ENCODE data around the gene TMEM147.
A peak's percentile ranks its signal among the peaks of the same experiment; 100 is the strongest.

The TMEM147 gene

GRCh38 chr19:35545001-35545854 is at the start of gene TMEM147:
Gene TMEM147, plus strand, starts transcription at chr19:35545626. Its CDS starts 114 bp downstream, at chr19:35545740.
- intact Hi-C loops (cut with DNase I) = loop anchor here (1.0 to 5.0 kb wide), 2 partner anchors 82 to 172 kb away; partner anchors contain the start of gene RBM42
- DNase-seq = peak; percentile 87 to 99 (median 92)

GRCh38 chr19:35497406-35497805 is 48.0 kb upstream of the TMEM147 start:
- DNase-seq = no peak
- intact Hi-C loops (cut with DNase I) = loop anchor here (10.0 kb wide), 1 partner anchor 233 kb away; the partner anchor contains the start of gene USF2

- no peak for DNase-seq
- intact Hi-C loops (cut with DNase I) = loop anchor here (10.0 kb wide), 1 partner anchor 233 kb away; the partner anchor contains the start of gene USF2
These were observed 47.2 kb upstream of the TMEM147 start for GRCh38 chr19:35498220-35498619.

- intact Hi-C loops (cut with DNase I) = loop anchor here (10.0 kb wide), 1 partner anchor 234 kb away; the partner anchor contains the start of gene USF2
These were observed 46.4 kb upstream of the TMEM147 start for GRCh38 chr19:35498984-35499527.

GRCh38 chr19:35500611-35501010 is 44.8 kb upstream of the TMEM147 start:
- DNase-seq = peak in 1 of 10 donors; percentile 34
- intact Hi-C loops (cut with DNase I) = no loop called here

More at GRCh38 chr19:35498984-35499527, 46.4 kb upstream of the TMEM147 start:
- no peak for DNase-seq

GRCh38 chr19:35501684-35502083 is 43.7 kb upstream of the TMEM147 start:
- intact Hi-C loops (cut with DNase I) = no loop called here
- peak in 7 of 10 donors; percentile 5 to 89 (median 55) for DNase-seq

GRCh38 chr19:35502751-35503150 is 42.7 kb upstream of the TMEM147 start:
- peak in 1 of 10 donors; percentile 18 for DNase-seq
- intact Hi-C loops (cut with DNase I) = no loop called here

GRCh38 chr19:35506011-35506410 is 39.4 kb upstream of the TMEM147 start:
- intact Hi-C loops (cut with DNase I) = no loop called here
- peak in 1 of 10 donors; percentile 40 for DNase-seq

GRCh38 chr19:35507561-35507960 is 37.9 kb upstream of the TMEM147 start:
- DNase-seq = peak in 1 of 10 donors; percentile 51
- intact Hi-C loops (cut with DNase I) = no loop called here

GRCh38 chr19:35508129-35508528 is 37.3 kb upstream of the TMEM147 start:
- DNase-seq = no peak
- intact Hi-C loops (cut with DNase I) = no loop called here

- intact Hi-C loops (cut with DNase I) = no loop called here
- peak in 5 of 10 donors; percentile 15 to 87 (median 31) for DNase-seq
These were observed 36.3 kb upstream of the TMEM147 start for GRCh38 chr19:35509018-35509652.

- DNase-seq = peak; percentile 54 to 95 (median 76)
- intact Hi-C loops (cut with DNase I) = loop anchor here (2.0 kb wide), 1 partner anchor 83 kb away; no protein-coding TSS in a partner anchor
These were observed 35.4 kb upstream of the TMEM147 start for GRCh38 chr19:35509861-35510625.

GRCh38 chr19:35510626-35510964 is 34.8 kb upstream of the TMEM147 start:
- intact Hi-C loops (cut with DNase I) = loop anchor here (2.0 kb wide), 1 partner anchor 82 kb away; no protein-coding TSS in a partner anchor
- no peak for DNase-seq

GRCh38 chr19:35511337-35511736 is 34.1 kb upstream of the TMEM147 start:
- intact Hi-C loops (cut with DNase I) = loop anchor here (2.0 kb wide), 1 partner anchor 81 kb away; no protein-coding TSS in a partner anchor
- no peak for DNase-seq

- intact Hi-C loops (cut with DNase I) = no loop called here
- DNase-seq = no peak
These were observed 32.4 kb upstream of the TMEM147 start for GRCh38 chr19:35512831-35513627.

GRCh38 chr19:35513628-35514281 is 31.7 kb upstream of the TMEM147 start, which contains the start of gene DMKN:
Gene DMKN, minus strand, starts transcription at chr19:35513649. Its CDS starts 174 bp downstream, at chr19:35513475.
- DNase-seq = no peak
- intact Hi-C loops (cut with DNase I) = no loop called here

GRCh38 chr19:35514282-35514809 is 31.1 kb upstream of the TMEM147 start:
- intact Hi-C loops (cut with DNase I) = no loop called here
- no peak for DNase-seq

- intact Hi-C loops (cut with DNase I) = no loop called here
- no peak for DNase-seq
These were observed 29.1 kb upstream of the TMEM147 start for GRCh38 chr19:35516310-35516709.

Data from posterior cingulate gyrus (tissue), 11 donors.